G401 (cell line): Measurements from ENCODE around the gene ATL1. TPM values are rescaled to one million over a fixed set of nuclear protein-coding genes. Genes with fewer than 3 reads are reported as not detected.

Experiments
- DNase-seq: peaks from one replicate; pipeline ENCODE4 v3.0.0-alpha.2; 2015; ENCODE audit warnings: low spot score
- in situ Hi-C: cut with HindIII; loops from 2 replicates; pipeline ENCODE4 v1.10.0; 2016; ENCODE audit warnings: low sequenced_read_pairs, mixed read lengths
- total RNA-seq: library from RNA; depleted of rRNA; stranded (reverse); fragments of >200 nt; shearing (Covaris generic); gene quantifications from 2 replicates; pipeline ENCODE4 v1.2.3, GENCODE V29; 2014; rRNA removed

ATL1 gene
- total RNA-seq: 2.8 TPM in 1 of 2 replicates, not detected in the other

- in situ Hi-C loops: no loop called here
- DNase-seq: peak; percentile 93
Observed at GRCh38 chr14:50559990-50560930, at the start of gene ATL1. Gene ATL1 (plus strand): TSS chr14:50560145. CDS start chr14:50560266, 121 bp downstream.

- no peak for DNase-seq
- in situ Hi-C loops: no loop called here
Observed at GRCh38 chr14:50510157-50510556, 49.8 kb upstream of the ATL1 start.

GRCh38 chr14:50512463-50512862 is 47.5 kb upstream of the ATL1 start:
- in situ Hi-C loops: no loop called here
- no peak for DNase-seq

- DNase-seq: no peak
Observed at GRCh38 chr14:50516091-50516490, 43.9 kb upstream of the ATL1 start.

GRCh38 chr14:50520947-50521815 is 38.8 kb upstream of the ATL1 start:
- in situ Hi-C loops: no loop called here
- no peak for DNase-seq

More at GRCh38 chr14:50516091-50516490, 43.9 kb upstream of the ATL1 start:
- in situ Hi-C loops: no loop called here

- DNase-seq: no peak
- in situ Hi-C loops: no loop called here
Observed at GRCh38 chr14:50521912-50522341, 38.0 kb upstream of the ATL1 start.

GRCh38 chr14:50523271-50524041 is 36.5 kb upstream of the ATL1 start:
- no peak for DNase-seq
- in situ Hi-C loops: no loop called here

GRCh38 chr14:50524060-50524459 is 35.9 kb upstream of the ATL1 start:
- DNase-seq: no peak
- in situ Hi-C loops: no loop called here

GRCh38 chr14:50524731-50525515 is 35.0 kb upstream of the ATL1 start:
- in situ Hi-C loops: no loop called here
- DNase-seq: no peak

GRCh38 chr14:50528000-50528399 is 31.9 kb upstream of the ATL1 start:
- no peak for DNase-seq
- in situ Hi-C loops: no loop called here

- no peak for DNase-seq
- in situ Hi-C loops: no loop called here
Observed at GRCh38 chr14:50529288-50530179, 30.4 kb upstream of the ATL1 start.

GRCh38 chr14:50530358-50530757 is 29.6 kb upstream of the ATL1 start:
- DNase-seq: no peak
- in situ Hi-C loops: no loop called here

GRCh38 chr14:50530794-50531365 is 29.1 kb upstream of the ATL1 start:
- DNase-seq: peak; percentile 21
- in situ Hi-C loops: no loop called here

GRCh38 chr14:50531595-50532501 is 28.1 kb upstream of the ATL1 start:
- peak; percentile 43 for DNase-seq
- in situ Hi-C loops: no loop called here

GRCh38 chr14:50532502-50533240 is 27.3 kb upstream of the ATL1 start, which contains the start of gene MAP4K5:
Gene MAP4K5 (minus strand): TSS chr14:50532569. CDS start chr14:50532049, 520 bp downstream.
- peak; percentile 84 for DNase-seq
- in situ Hi-C loops: no loop called here
